T-cell (primary cell): ENCODE data around the gene PLCL2. TPM values are rescaled to one million over a fixed set of nuclear protein-coding genes. Genes with fewer than 3 reads are reported as not detected.

Source experiments
- ATAC-seq, 4 experiments: fragments of 200-7000 bp in 3 of 4; fragments of 150-1000 bp in 1 of 4; cut with Tn5 transposase; replicated peaks in 1 of 4; 1 replicate in 3 of 4; 2 replicates in 1 of 4; pipeline ENCODE4 v1.10.0; 2021; ENCODE audit warnings: moderate library complexity in 3 of 4, mild to moderate bottlenecking in 2 of 4, moderate number of reproducible peaks in 1 of 4
- CTCF ChIA-PET, 2 donors: fragments of 300-600 bp; sonication (Branson Sonifier 250); formaldehyde crosslinking; loops; one replicate each; lab custom pipeline; 2022; ENCODE audit warnings: antibody characterized with exemption in 2 of 2; lab: Charles Lee
- POLR2A ChIA-PET, 2 donors: fragments of 300-600 bp; sonication (Branson Sonifier 250); formaldehyde crosslinking; loops; one replicate each; lab custom pipeline; 2022; ENCODE audit warnings: antibody characterized with exemption in 2 of 2; lab: Charles Lee
- DNase-seq, 35 experiments: peaks; one replicate each; pipeline versions ENCODE4 v3.0.0 to v3.0.0-alpha.2; 2013 to 2023
- H3K27ac ChIP-seq: one replicate; pipeline ENCODE4 v1.5.1; 2013; ENCODE audit warnings: low read length
- H3K27me3 ChIP-seq, 2 experiments: replicated peaks in 1 of 2; 1 replicate in 1 of 2; 2 replicates in 1 of 2; pipeline versions ENCODE4 v1.6.1 to v1.7.0; 2013; ENCODE audit warnings: low read length in 1 of 2, mixed read lengths in 1 of 2; ENCODE audit not compliant: control insufficient read depth in 2 of 2, insufficient read depth in 2 of 2; ENCODE audit errors: extremely low read depth in 1 of 2
- H3K36me3 ChIP-seq, 2 donors: 1 replicate in 1 of 2; 2 replicates in 1 of 2; pipeline versions ENCODE4 v1.6.1 to v1.7.0; 2013; ENCODE audit warnings: low read length in 1 of 2; ENCODE audit not compliant: control insufficient read depth in 2 of 2, insufficient read depth in 1 of 2; ENCODE audit errors: extremely low read depth in 1 of 2
- H3K4me1 ChIP-seq, 2 experiments: 1 replicate in 1 of 2; 2 replicates in 1 of 2; pipeline versions ENCODE4 v1.6.1 to v1.7.0; 2013; ENCODE audit warnings: low read length in 2 of 2, mixed read lengths in 1 of 2; ENCODE audit not compliant: insufficient read depth in 2 of 2, control insufficient read depth in 1 of 2; ENCODE audit errors: extremely low read depth in 1 of 2
- H3K4me3 ChIP-seq, 2 donors: 1 replicate in 1 of 2; 2 replicates in 1 of 2; pipeline versions ENCODE4 v1.5.1 to v1.7.0; 2013; ENCODE audit warnings: mild to moderate bottlenecking in 2 of 2, low read length in 1 of 2, moderate library complexity in 1 of 2; ENCODE audit not compliant: control insufficient read depth in 1 of 2; ENCODE audit errors: extremely low read depth in 1 of 2
- H3K9me3 ChIP-seq: 2 replicates; pipeline ENCODE4 v1.7.0; 2013
- H3K27ac Mint-ChIP-seq, 2 donors: one replicate each; pipeline ENCODE4 v1.8.0; 2020 to 2021; ENCODE audit warnings: mild to moderate bottlenecking in 2 of 2, mixed read lengths in 2 of 2
- H3K27me3 Mint-ChIP-seq, 2 donors: one replicate each; pipeline ENCODE4 v1.8.0; 2021 to 2022; ENCODE audit warnings: mixed read lengths in 2 of 2
- H3K36me3 Mint-ChIP-seq: one replicate; pipeline ENCODE4 v1.8.0; 2021; ENCODE audit warnings: mixed read lengths
- H3K4me1 Mint-ChIP-seq, 3 donors: one replicate each; pipeline ENCODE4 v1.8.0; 2020 to 2022; ENCODE audit warnings: mixed read lengths in 3 of 3, mild to moderate bottlenecking in 1 of 3
- H3K4me3 Mint-ChIP-seq, 3 donors: one replicate each; pipeline ENCODE4 v1.8.0; 2020 to 2022; ENCODE audit warnings: mild to moderate bottlenecking in 3 of 3, mixed read lengths in 3 of 3, moderate library complexity in 3 of 3
- H3K9me3 Mint-ChIP-seq, 3 donors: one replicate each; pipeline ENCODE4 v1.8.0; 2020 to 2022; ENCODE audit warnings: mixed read lengths in 3 of 3
- WGBS: methylation state at CpG from one replicate; pipeline ENCODE4 v1.1.5; 2013; ENCODE audit warnings: missing lambda C conversion rate; ENCODE audit not compliant: insufficient coverage; 5-methylcytosine and 5-hydroxymethylcytosine counted together
- total RNA-seq, 35 experiments: library from RNA in 6 of 35; stranded (reverse) in 6 of 35; fragments of 120-200 nt in 1 of 35; gene quantifications; one replicate each; pipeline versions ENCODE4 v1.2.1 to v1.2.4 and lab custom pipeline; 2013 to 2026

PLCL2 gene
- total RNA-seq, 5 donors from 2014 or later (not counting 1 experiment from before 2014, with no cell fraction given) = 53.4 to 68.1 (median 60.9) TPM

DNA sequence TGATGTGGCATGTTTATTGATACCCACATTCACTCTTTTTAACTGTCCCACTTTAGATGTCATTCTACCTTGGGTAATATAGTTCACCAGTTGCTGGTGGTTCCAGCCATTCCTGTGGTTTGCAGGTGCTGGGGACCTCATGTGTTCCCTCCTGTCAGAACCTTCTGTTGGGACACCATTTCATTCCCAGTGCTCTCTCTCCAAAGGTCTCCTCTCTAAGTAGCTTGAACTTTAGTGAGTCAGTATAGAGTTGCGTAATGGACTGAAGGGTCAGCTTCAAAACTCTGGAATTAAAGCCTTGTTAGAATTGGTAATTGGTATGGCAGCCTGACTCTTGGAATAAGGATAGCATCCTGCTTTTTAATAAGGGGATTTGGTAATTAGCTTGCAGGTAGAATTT is 108.5 kb downstream of the PLCL2 start:
- H3K4me1 ChIP-seq = peaks cover 25 to 38% of the 10 kb centered on the region in 2 experiments
- WGBS = 100% methylated on average over 1 of the region's 1 CpG
- ATAC-seq (no peak), DNase-seq (no peak)
- no peak overlapping the region for H3K4me3 Mint-ChIP-seq
- H3K36me3 ChIP-seq = no peaks in the 10 kb centered on the region
- H3K27ac ChIP-seq = no peak overlapping the region
- POLR2A ChIA-PET = interaction anchor here in 1 of 2 donors (0.6 kb wide), 1 partner anchor 9 kb away, joined by 3 read pairs; no protein-coding TSS in a partner anchor
- CTCF ChIA-PET = interaction anchor here in 1 of 2 donors (1.3 kb wide), 1 partner anchor 36 kb away, joined by 3 read pairs; no protein-coding TSS in a partner anchor
- no peaks in the 10 kb centered on the region for H3K36me3 Mint-ChIP-seq
- no peaks in the 10 kb centered on the region for H3K27me3 ChIP-seq
- H3K9me3 ChIP-seq = no peaks in the 10 kb centered on the region
- no peaks in the 10 kb centered on the region for H3K27me3 Mint-ChIP-seq
- H3K4me3 ChIP-seq = no peak overlapping the region
- peaks cover 88 to 93% (median 92%) of the 10 kb centered on the region in 3 donors for H3K4me1 Mint-ChIP-seq
- H3K9me3 Mint-ChIP-seq = no peaks in the 10 kb centered on the region
- peak overlapping the region in 1 of 2 donors; percentile 23 for H3K27ac Mint-ChIP-seq

DNA sequence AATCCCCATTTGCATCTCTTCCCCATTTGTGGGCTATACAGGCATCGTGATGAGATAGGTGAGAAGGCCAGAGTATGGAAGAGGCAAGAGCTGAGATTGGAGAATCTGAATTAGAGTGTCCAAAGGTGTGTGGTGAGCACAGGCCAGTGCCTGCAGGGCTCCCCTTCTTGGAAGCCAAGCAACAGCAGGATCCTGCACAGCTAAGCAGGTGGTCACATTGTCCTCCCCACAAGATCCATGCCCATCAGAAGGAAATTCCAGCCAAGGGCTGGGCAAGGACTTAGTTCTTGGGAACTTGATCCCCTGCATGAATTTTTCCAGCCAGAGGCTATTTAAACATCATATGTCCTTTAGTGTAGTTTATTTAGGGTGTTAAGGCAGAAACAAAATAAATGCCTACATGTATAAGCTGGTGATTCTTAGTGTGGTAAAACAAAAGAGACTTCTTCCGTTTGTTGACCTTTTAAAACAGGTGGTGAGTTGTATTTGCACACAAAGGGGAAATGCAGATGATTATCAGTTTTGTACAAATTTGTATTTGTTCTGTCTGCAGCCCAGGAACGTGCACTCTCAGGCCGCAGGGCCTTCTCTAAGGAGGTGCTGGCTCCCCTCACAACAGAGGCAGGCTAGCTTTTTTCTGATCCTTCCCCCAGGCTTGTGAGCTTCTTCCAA is 110.2 kb downstream of the PLCL2 start:
- Mint-ChIP-seq H3K36me3 (no peaks in the 10 kb centered on the region), H3K9me3 (no peaks in the 10 kb centered on the region), H3K4me3 (peak overlapping the region in 2 of 3 donors; percentile 21 to 28), H3K27ac (peak overlapping the region; percentile 1 to 41), H3K4me1 (peaks cover 85 to 95% (median 88%) of the 10 kb centered on the region in 3 donors), H3K27me3 (no peaks in the 10 kb centered on the region)
- CTCF ChIA-PET = interaction anchor here (0.5 to 1.0 kb wide), 2 partner anchors 11 to 1942 kb away, joined by 3 to 4 read pairs; no protein-coding TSS in a partner anchor
- Histone ChIP-seq H3K4me1 (peaks cover 35 to 38% of the 10 kb centered on the region in 2 experiments), H3K9me3 (no peaks in the 10 kb centered on the region), H3K36me3 (no peaks in the 10 kb centered on the region), H3K27ac (no peak overlapping the region), H3K4me3 (no peak overlapping the region), H3K27me3 (no peaks in the 10 kb centered on the region)
- ATAC-seq (no peak), DNase-seq (no peak)
- WGBS = 63% methylated on average over 3 of the region's 4 CpGs
- POLR2A ChIA-PET = interaction anchor here in 1 of 2 donors (0.7 to 0.8 kb wide), 2 partner anchors 146 to 1674 kb away, joined by 3 read pairs; no protein-coding TSS in a partner anchor

DNA sequence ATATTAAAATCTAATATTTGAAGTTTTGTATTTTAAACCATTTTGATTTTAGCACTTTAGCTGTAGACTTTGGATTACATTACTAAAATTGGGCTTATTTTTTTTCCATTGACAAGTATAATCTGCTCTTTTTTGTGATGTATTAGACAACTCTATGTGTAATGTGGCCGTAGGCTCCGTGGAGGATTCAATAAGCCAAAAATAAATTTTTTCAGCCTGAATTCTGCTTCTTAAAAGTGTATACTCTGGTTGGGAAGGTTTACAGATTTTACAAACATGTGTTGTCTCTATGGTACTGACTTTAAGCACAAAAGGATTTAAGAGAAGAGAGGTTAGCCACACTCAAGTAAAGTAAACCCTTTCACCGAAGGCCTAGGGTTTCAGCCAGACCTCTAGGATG is 110.8 kb downstream of the PLCL2 start:
- ChIA-PET CTCF (interaction anchor here in 1 of 2 donors (0.6 kb wide), 1 partner anchor 266 kb away, joined by 4 read pairs; no protein-coding TSS in a partner anchor), POLR2A (interaction anchor here in 1 of 2 donors (0.7 kb wide), 1 partner anchor 1675 kb away, joined by 3 read pairs; no protein-coding TSS in a partner anchor)
- peak overlapping the region in 1 of 2 donors; percentile 4 for H3K27ac Mint-ChIP-seq
- Histone ChIP-seq H3K4me1 (peaks cover 35 to 38% of the 10 kb centered on the region in 2 experiments), H3K36me3 (no peaks in the 10 kb centered on the region), H3K27me3 (no peaks in the 10 kb centered on the region), H3K4me3 (no peak overlapping the region), H3K9me3 (no peaks in the 10 kb centered on the region), H3K27ac (no peak overlapping the region)
- no CpG with 5 or more reads among the region's 3 CpGs for WGBS
- DNase-seq (no peak), ATAC-seq (no peak)
- H3K9me3 Mint-ChIP-seq = no peaks in the 10 kb centered on the region
- no peaks in the 10 kb centered on the region for H3K27me3 Mint-ChIP-seq
- peaks cover 81 to 94% (median 85%) of the 10 kb centered on the region in 3 donors for H3K4me1 Mint-ChIP-seq
- H3K4me3 Mint-ChIP-seq = peak overlapping the region in 1 of 3 donors; percentile 28
- no peaks in the 10 kb centered on the region for H3K36me3 Mint-ChIP-seq

DNA sequence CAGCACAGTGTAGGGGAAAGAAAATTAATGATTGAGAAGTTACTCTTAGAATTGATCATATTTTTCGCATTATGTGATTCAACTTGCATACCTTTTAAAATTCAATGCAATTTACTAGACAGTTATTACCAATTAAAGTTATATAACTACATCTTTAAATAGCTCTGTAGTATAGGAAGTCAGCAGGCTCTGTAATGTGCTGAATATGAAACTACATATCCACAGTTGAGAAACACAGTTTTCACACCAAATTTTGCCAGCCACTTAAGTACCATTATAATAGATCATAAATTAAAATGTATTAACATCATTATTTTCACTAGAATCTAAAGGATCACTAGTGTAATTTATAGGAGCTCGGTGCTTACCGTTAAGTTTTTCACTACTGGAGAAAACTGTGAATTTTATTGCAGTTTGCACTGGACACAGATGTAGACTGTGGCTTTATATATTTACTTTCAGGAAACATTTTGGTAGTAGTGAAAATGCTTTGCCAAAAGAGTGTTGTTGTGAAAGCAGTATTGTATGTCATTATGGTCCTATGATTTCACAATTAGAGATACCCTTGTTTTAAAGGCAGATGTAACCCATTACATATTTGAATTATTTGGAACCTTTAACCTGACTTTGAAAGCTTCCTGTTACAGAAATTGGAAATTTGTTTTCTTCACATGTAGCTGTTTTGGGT is 113.6 kb downstream of the PLCL2 start:
- ChIA-PET CTCF (interaction anchor here in 1 of 2 donors (0.8 kb wide), 1 partner anchor 114 kb away, joined by 3 read pairs; no protein-coding TSS in a partner anchor), POLR2A (interaction anchor here (0.5 to 0.7 kb wide), 2 partner anchors 167 to 240 kb away, joined by 3 to 6 read pairs; no protein-coding TSS in a partner anchor)
- Mint-ChIP-seq H3K9me3 (peaks cover 5 to 13% (median 9%) of the 10 kb centered on the region in 3 donors), H3K4me3 (no peak overlapping the region), H3K4me1 (peaks cover 85 to 99% (median 86%) of the 10 kb centered on the region in 3 donors), H3K36me3 (peaks cover 13% of the 10 kb centered on the region), H3K27me3 (no peaks in the 10 kb centered on the region), H3K27ac (no peak overlapping the region)
- Histone ChIP-seq H3K27me3 (no peaks in the 10 kb centered on the region), H3K4me3 (no peak overlapping the region), H3K36me3 (no peaks in the 10 kb centered on the region), H3K4me1 (peaks cover 19 to 31% of the 10 kb centered on the region in 2 experiments), H3K9me3 (peaks cover 7% of the 10 kb centered on the region), H3K27ac (no peak overlapping the region)
- no CpG with 5 or more reads among the region's 3 CpGs for whole genome bisulfite sequencing
- ATAC-seq (no peak), DNase-seq (no peak)

DNA sequence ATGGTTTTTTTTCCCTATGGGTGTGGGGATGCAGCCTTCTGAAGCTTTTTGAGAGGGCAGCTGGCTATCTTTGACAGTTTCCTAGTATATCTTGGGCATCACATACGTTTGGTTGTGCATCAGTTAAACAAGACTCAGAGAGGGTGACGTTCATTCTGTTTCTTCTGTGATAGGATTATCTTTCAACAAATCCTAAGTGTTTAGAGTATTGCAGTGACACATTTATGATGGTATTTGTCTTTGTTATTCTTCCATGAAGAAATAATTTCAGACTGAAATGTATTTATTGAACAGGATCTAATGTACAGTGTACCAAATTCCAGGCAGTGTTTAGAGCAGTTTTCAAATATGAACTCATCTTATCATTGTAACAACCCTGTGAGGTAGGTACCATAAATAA is 114.4 kb downstream of the PLCL2 start:
- WGBS = no CpG with 5 or more reads among the region's 2 CpGs
- Mint-ChIP-seq H3K36me3 (peaks cover 13% of the 10 kb centered on the region), H3K9me3 (peaks cover 5 to 13% (median 9%) of the 10 kb centered on the region in 3 donors), H3K27ac (no peak overlapping the region), H3K4me3 (no peak overlapping the region), H3K4me1 (peaks cover 86 to 99% (median 86%) of the 10 kb centered on the region in 3 donors), H3K27me3 (no peaks in the 10 kb centered on the region)
- Histone ChIP-seq H3K4me1 (peaks cover 25 to 28% of the 10 kb centered on the region in 2 experiments), H3K36me3 (no peaks in the 10 kb centered on the region), H3K9me3 (peaks cover 7% of the 10 kb centered on the region), H3K27ac (no peak overlapping the region), H3K4me3 (no peak overlapping the region), H3K27me3 (no peaks in the 10 kb centered on the region)
- POLR2A ChIA-PET = no interaction called here
- ATAC-seq (no peak), DNase-seq (no peak)
- CTCF ChIA-PET = no interaction called here

DNA sequence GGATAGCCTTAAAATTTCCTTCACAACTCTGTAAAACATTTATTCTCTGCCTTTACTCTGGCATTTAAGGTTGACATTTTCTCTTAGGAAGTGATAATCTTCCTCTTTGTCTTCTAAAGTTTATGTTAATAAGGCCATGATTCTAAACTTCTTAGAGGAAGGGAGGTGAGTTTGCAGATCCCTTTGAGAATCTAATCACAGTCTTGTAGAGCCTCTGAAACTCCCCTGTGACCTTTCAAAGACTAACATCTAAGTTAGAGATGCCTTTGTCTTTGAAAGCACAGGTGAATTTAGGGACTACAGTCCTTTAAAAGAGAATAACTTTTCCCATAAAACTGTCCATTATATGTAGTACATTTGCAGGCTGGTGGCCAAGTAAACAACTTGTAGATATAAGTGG is 115.1 kb downstream of the PLCL2 start:
- CTCF ChIA-PET = no interaction called here
- Histone ChIP-seq H3K27me3 (no peaks in the 10 kb centered on the region), H3K4me1 (peaks cover 24 to 25% of the 10 kb centered on the region in 2 experiments), H3K36me3 (no peaks in the 10 kb centered on the region), H3K4me3 (no peak overlapping the region), H3K27ac (no peak overlapping the region), H3K9me3 (peaks cover 7% of the 10 kb centered on the region)
- Mint-ChIP-seq H3K4me3 (no peak overlapping the region), H3K27ac (no peak overlapping the region), H3K4me1 (peaks cover 86 to 99% (median 86%) of the 10 kb centered on the region in 3 donors), H3K36me3 (peaks cover 13% of the 10 kb centered on the region), H3K27me3 (no peaks in the 10 kb centered on the region), H3K9me3 (peaks cover 5 to 13% (median 9%) of the 10 kb centered on the region in 3 donors)
- ATAC-seq (no peak), DNase-seq (no peak)
- POLR2A ChIA-PET = no interaction called here
